Calu3 (cell line): ENCODE data around the gene PVALEF. TPM values are rescaled to one million over a fixed set of nuclear protein-coding genes. Genes with fewer than 3 reads are reported as not detected.

Source experiments
- BruUV-seq: library from RNA; stranded (reverse); fragments of 400-500 nt; replicated peaks from 2 replicates; lab custom pipeline; 2021; lab: Mats Ljungman, UMichigan
- CTCF ChIA-PET: fragments of 300-600 bp; sonication (Branson Sonifier 250); formaldehyde crosslinking; loops from one replicate; lab custom pipeline; 2022; ENCODE audit warnings: antibody characterized with exemption; lab: Charles Lee
- DNase-seq: peaks from one replicate; pipeline ENCODE4 v3.0.0; 2022
- H3K27ac Mint-ChIP-seq: one replicate; pipeline ENCODE4 v1.8.0; 2022; ENCODE audit warnings: mixed read lengths; ENCODE audit not compliant: unreplicated experiment
- H3K27me3 Mint-ChIP-seq: one replicate; pipeline ENCODE4 v1.8.0; 2022; ENCODE audit warnings: mixed read lengths; ENCODE audit not compliant: unreplicated experiment
- H3K36me3 Mint-ChIP-seq: one replicate; pipeline ENCODE4 v1.8.0; 2022; ENCODE audit warnings: mild to moderate bottlenecking, moderate library complexity, mixed read lengths; ENCODE audit not compliant: insufficient read depth, unreplicated experiment
- H3K4me1 Mint-ChIP-seq: one replicate; pipeline ENCODE4 v1.8.0; 2022; ENCODE audit warnings: mild to moderate bottlenecking, low read depth, mixed read lengths; ENCODE audit not compliant: unreplicated experiment
- H3K4me3 Mint-ChIP-seq: one replicate; pipeline ENCODE4 v1.8.0; 2022; ENCODE audit warnings: mild to moderate bottlenecking, low read depth, moderate library complexity, mixed read lengths; ENCODE audit not compliant: unreplicated experiment
- H3K9me3 Mint-ChIP-seq: one replicate; pipeline ENCODE4 v1.8.0; 2022; ENCODE audit warnings: low read depth, mixed read lengths; ENCODE audit not compliant: unreplicated experiment
- intact Hi-C: fragments of 100-400 bp; cut with micrococcal nuclease; formaldehyde crosslinking; loops from one replicate; pipeline ENCODE4 v1.10.0; 2022; ENCODE audit not compliant: unreplicated experiment
- total RNA-seq: library from RNA; stranded (reverse); gene quantifications from 2 replicates; pipeline ENCODE4 v1.2.3, GENCODE V29; 2022
- TF ChIP-seq, protein P1 (sequence below): fragments of 200-600 bp; IDR thresholded peaks from one replicate; pipeline ENCODE4 v1.8.0; 2022; ENCODE audit warnings: antibody characterized with exemption; ENCODE audit not compliant: unreplicated experiment

Gene PVALEF
- total RNA-seq, 1 experiment from 2014 or later, result not detected

DNA sequence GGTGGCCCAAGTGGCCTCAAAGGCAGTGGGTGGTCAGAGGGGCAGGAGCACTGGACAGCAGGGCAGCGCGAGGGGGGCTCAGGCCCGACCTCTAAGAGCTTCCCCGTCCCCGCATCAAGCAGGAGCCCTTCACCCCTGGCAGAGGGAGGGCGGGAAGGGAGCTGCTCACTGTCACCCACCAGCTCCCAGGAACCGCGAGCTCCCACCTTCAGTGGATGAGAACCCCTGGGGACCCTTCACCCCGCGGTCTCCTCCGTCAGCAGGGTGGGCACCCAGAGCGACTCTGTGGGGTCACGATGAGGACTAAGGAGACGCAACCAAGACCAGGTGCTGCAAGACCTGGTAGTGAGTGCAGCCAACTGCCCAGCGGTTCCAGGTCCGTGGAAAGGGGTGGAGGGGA lies 43.8 kb downstream of the PVALEF start:
- no peaks in the 10 kb centered on the region for H3K27me3 Mint-ChIP-seq
- no TSS peak for BruUV-seq
- H3K9me3 Mint-ChIP-seq, result no peaks in the 10 kb centered on the region
- no peaks in the 10 kb centered on the region for H3K4me1 Mint-ChIP-seq
- intact Hi-C loops, result no loop called here
- CTCF ChIA-PET, result interaction anchor here (1.1 kb wide), 1 partner anchor 9 kb away, joined by 4 read pairs; no protein-coding TSS in a partner anchor
- no peak overlapping the region for H3K27ac Mint-ChIP-seq
- TF ChIP-seq, protein P1, sequence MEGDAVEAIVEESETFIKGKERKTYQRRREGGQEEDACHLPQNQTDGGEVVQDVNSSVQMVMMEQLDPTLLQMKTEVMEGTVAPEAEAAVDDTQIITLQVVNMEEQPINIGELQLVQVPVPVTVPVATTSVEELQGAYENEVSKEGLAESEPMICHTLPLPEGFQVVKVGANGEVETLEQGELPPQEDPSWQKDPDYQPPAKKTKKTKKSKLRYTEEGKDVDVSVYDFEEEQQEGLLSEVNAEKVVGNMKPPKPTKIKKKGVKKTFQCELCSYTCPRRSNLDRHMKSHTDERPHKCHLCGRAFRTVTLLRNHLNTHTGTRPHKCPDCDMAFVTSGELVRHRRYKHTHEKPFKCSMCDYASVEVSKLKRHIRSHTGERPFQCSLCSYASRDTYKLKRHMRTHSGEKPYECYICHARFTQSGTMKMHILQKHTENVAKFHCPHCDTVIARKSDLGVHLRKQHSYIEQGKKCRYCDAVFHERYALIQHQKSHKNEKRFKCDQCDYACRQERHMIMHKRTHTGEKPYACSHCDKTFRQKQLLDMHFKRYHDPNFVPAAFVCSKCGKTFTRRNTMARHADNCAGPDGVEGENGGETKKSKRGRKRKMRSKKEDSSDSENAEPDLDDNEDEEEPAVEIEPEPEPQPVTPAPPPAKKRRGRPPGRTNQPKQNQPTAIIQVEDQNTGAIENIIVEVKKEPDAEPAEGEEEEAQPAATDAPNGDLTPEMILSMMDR, result no peak
- H3K36me3 Mint-ChIP-seq, result peaks cover 19% of the 10 kb centered on the region
- no peak for DNase-seq
- H3K4me3 Mint-ChIP-seq, result no peak overlapping the region

DNA sequence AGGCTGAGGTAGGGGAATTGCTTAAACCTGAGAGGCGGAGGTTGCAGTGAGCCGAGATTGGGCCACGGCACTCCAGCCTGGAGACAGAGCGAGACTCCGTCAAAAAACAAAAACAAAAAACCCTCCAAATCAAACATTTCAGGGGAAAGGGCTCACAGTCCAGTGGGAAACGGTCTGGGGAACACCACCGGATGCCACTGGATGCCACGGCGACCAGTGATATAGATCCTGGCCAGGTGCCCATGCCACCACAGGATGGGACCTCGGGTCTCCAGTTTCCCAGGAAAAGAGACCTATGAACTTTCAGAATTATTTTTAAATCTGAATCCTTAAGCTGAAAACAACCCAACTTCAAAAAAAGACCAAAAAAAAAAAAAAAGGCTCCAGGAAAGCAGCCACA lies 45.2 kb downstream of the PVALEF start:
- H3K4me3 Mint-ChIP-seq, result no peak overlapping the region
- CTCF ChIA-PET, result interaction anchor here (0.7 kb wide), 1 partner anchor 336 kb away, joined by 3 read pairs; no protein-coding TSS in a partner anchor
- TF ChIP-seq, protein P1, result no peak
- BruUV-seq, result no TSS peak
- H3K27ac Mint-ChIP-seq, result no peak overlapping the region
- no peaks in the 10 kb centered on the region for H3K9me3 Mint-ChIP-seq
- H3K36me3 Mint-ChIP-seq, result peaks cover 19% of the 10 kb centered on the region
- intact Hi-C loops, result no loop called here
- no peaks in the 10 kb centered on the region for H3K4me1 Mint-ChIP-seq
- H3K27me3 Mint-ChIP-seq, result no peaks in the 10 kb centered on the region
- no peak for DNase-seq

DNA sequence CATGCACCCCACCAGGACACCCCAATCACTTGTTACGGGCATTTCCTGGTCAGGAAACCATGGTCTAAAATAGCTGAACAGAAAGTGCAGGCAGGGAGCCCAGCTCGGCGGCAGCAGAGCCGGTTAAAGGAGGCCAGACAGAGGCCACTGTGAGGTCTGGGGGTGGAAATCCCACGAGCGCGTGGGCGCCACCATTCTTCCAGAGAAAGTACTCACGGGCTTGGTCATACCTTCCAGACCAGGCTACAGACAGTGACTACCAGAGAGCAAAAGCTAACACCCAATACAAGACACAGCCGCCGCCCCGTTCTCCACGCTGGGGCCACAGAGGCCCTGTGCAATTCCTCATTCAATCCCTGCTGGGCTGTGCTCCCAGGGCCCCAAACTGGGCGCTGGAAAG lies 45.6 kb downstream of the PVALEF start:
- no TSS peak for BruUV-seq
- intact Hi-C loops, result no loop called here
- DNase-seq, result no peak
- TF ChIP-seq, protein P1, result no peak
- Mint-ChIP-seq H3K4me3 (no peak overlapping the region), H3K36me3 (peaks cover 19% of the 10 kb centered on the region), H3K4me1 (no peaks in the 10 kb centered on the region), H3K27me3 (no peaks in the 10 kb centered on the region), H3K27ac (no peak overlapping the region), H3K9me3 (no peaks in the 10 kb centered on the region)
- CTCF ChIA-PET, result interaction anchor here (0.7 kb wide), 1 partner anchor 335 kb away, joined by 3 read pairs; no protein-coding TSS in a partner anchor

DNA sequence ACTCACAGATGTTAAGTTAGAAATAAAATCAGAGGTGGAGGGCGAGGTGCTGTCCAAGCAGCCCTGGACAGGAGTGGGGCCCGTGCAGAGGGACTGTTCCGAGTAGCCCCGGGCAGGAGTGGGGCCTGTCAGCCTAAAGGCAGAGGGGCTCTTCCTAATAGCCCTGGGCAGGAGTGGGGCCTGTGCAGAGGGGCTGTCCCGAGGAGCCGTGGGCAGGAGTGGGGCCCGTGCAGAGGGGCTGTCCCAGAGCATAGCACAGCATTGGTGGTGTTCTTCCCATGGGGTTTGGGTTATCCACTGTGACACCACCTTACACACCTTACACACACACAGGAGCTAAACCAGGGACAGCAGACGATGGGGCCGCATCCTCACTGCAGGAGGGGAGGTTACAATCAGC lies 47.1 kb downstream of the PVALEF start:
- Mint-ChIP-seq H3K4me3 (no peak overlapping the region), H3K27me3 (no peaks in the 10 kb centered on the region), H3K36me3 (peaks cover 5% of the 10 kb centered on the region), H3K27ac (no peak overlapping the region), H3K4me1 (no peaks in the 10 kb centered on the region), H3K9me3 (no peaks in the 10 kb centered on the region)
- no peak for DNase-seq
- BruUV-seq, result no TSS peak
- CTCF ChIA-PET, result no interaction called here
- intact Hi-C loops, result no loop called here
- TF ChIP-seq, protein P1, result no peak
